ENCODE results near the gene CCDC43.
"Not testable (repeated sequence)": the region's sequence is repeated elsewhere in the genome, so short reads cannot be mapped to it uniquely, and the experiment has no call there.

The CCDC43 gene

DNA sequence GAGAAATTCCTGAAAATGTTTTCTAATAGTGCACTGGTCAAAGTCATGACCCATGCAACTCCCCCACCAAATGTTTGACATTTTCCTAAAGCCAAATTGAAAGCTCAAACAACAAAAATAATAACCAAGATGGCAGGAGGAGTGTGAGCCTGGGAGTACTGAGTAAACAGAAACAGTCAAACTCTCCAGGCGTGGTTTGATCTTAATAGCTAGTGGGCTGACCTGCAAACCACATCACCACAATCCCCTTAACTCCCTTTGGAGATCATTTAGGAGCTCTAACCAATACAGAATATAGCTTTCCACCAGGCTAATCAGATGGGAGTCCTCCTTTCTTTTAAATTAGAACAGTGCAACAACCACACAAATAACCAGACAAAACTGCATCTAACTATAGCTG lies 52.5 kb downstream of the CCDC43 start:
- H3K9ac ChIP-seq (ENCODE audit: low read depth, low read length), result no peak overlapping the region

DNA sequence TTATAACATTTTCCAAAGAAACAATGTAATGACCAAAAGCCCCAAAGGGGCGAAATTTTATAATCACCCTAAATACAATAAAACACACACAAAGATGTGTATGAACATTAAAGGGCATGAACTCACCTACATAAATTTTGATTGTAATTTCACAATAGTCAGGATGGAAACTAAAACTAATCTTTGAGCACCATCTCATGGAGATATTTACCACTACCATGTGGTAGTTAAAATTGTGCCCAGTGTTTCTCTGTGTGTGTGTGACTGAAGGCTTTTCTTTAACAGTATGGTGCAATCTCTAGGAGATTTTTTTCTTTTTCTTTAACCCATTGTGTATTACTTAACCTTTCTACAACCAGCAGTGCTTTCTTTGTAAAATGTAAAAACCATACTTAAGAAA lies 53.0 kb downstream of the CCDC43 start:
- H3K36me3 ChIP-seq (ENCODE audit: control insufficient read depth, insufficient read depth, low read length), result no peaks in the 10 kb centered on the region
- H3K4me3 ChIP-seq (ENCODE audit: low read depth, low read length), result no peak overlapping the region

More for the DNA sequence above, 52.5 kb downstream of the CCDC43 start:
- Histone ChIP-seq H3K9me3 (ENCODE audit: control insufficient read depth, insufficient read depth, low read length) (no peaks in the 10 kb centered on the region), H3K27me3 (ENCODE audit: control insufficient read depth, insufficient read depth, low read length) (no peaks in the 10 kb centered on the region), H3K4me1 (ENCODE audit: control insufficient read depth, insufficient read depth, low read length) (no peaks in the 10 kb centered on the region), H3K36me3 (ENCODE audit: control insufficient read depth, insufficient read depth, low read length) (no peaks in the 10 kb centered on the region), H3K4me3 (ENCODE audit: low read depth, low read length) (no peak overlapping the region)

DNA sequence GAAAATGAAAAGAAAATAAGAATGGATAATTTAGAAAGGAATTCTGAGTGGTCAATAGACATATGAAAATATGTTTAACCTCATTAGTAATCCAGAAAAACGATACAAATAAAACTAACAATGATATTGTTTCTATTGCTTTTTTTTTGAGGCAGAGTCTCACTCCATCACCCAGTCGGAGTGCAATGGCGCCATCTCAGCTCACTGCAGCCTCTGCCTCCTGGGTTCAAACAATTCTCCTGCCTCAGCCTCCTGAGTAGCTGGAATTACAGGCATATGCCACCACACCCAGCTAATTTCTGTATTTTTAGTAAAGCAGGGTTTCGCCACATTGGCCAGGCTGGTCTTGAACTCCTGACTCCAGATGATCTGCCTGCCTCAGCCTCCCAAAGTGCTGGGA lies 55.2 kb downstream of the CCDC43 start:
- H3K4me1 ChIP-seq (ENCODE audit: control insufficient read depth, insufficient read depth, low read length); H3K36me3 ChIP-seq (ENCODE audit: control insufficient read depth, insufficient read depth, low read length); H3K9ac ChIP-seq (ENCODE audit: low read depth, low read length); H3K4me3 ChIP-seq (ENCODE audit: low read depth, low read length); H3K9me3 ChIP-seq (ENCODE audit: control insufficient read depth, insufficient read depth, low read length); H3K27me3 ChIP-seq (ENCODE audit: control insufficient read depth, insufficient read depth, low read length): not testable (repeated sequence)

More for the DNA sequence above, 53.0 kb downstream of the CCDC43 start:
- no peak overlapping the region for H3K9ac ChIP-seq (ENCODE audit: low read depth, low read length)
- H3K9me3 ChIP-seq (ENCODE audit: control insufficient read depth, insufficient read depth, low read length), result no peaks in the 10 kb centered on the region
- H3K4me1 ChIP-seq (ENCODE audit: control insufficient read depth, insufficient read depth, low read length), result no peaks in the 10 kb centered on the region
- no peaks in the 10 kb centered on the region for H3K27me3 ChIP-seq (ENCODE audit: control insufficient read depth, insufficient read depth, low read length)

DNA sequence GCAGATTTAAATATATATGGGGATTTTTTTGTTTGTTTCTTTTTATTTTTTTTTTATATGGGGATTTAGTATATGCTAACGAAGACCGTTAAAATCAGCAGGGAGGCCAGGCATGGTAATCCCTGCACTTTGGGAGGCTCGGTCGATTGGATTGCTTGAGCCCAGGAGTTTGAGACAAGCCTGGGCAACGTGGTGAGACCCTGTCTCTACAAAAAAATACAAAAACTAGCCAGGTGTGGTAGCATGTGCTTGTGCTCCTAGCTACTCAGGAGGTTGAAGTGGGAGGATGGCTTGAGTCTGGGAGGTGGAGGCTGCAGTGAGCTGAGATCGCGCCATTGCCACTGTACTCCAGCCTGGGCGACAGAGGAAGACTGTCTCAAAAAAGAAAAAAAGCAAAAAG lies 55.6 kb downstream of the CCDC43 start:
- Histone ChIP-seq H3K27me3 (ENCODE audit: control insufficient read depth, insufficient read depth, low read length) (no peaks in the 10 kb centered on the region), H3K36me3 (ENCODE audit: control insufficient read depth, insufficient read depth, low read length) (no peaks in the 10 kb centered on the region), H3K9ac (ENCODE audit: low read depth, low read length) (no peak overlapping the region), H3K4me3 (ENCODE audit: low read depth, low read length) (no peak overlapping the region), H3K9me3 (ENCODE audit: control insufficient read depth, insufficient read depth, low read length) (no peaks in the 10 kb centered on the region), H3K4me1 (ENCODE audit: control insufficient read depth, insufficient read depth, low read length) (no peaks in the 10 kb centered on the region)

DNA sequence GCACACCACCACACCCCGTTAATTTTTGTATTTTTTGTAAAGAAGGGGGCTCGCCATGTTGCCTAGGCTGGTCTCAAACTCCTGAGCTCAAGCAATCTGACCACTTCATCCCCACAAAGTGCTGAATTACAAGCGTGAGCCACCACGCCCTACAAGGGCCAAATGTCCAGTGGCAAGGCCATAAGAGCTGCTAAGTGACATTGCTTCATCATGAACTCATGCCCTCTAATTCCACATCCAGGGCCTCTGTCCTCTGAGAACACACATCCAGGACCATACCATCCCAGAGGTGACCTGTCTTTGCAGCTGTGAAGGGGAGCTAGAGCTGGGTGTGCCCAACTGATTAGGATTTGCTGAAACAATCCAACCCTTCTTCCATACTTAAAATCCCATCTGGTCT lies 58.9 kb downstream of the CCDC43 start:
- Histone ChIP-seq H3K9me3 (ENCODE audit: control insufficient read depth, insufficient read depth, low read length) (no peaks in the 10 kb centered on the region), H3K9ac (ENCODE audit: low read depth, low read length) (no peak overlapping the region), H3K4me1 (ENCODE audit: control insufficient read depth, insufficient read depth, low read length) (peaks cover 2% of the 10 kb centered on the region), H3K36me3 (ENCODE audit: control insufficient read depth, insufficient read depth, low read length) (no peaks in the 10 kb centered on the region), H3K27me3 (ENCODE audit: control insufficient read depth, insufficient read depth, low read length) (no peaks in the 10 kb centered on the region), H3K4me3 (ENCODE audit: low read depth, low read length) (no peak overlapping the region)

DNA sequence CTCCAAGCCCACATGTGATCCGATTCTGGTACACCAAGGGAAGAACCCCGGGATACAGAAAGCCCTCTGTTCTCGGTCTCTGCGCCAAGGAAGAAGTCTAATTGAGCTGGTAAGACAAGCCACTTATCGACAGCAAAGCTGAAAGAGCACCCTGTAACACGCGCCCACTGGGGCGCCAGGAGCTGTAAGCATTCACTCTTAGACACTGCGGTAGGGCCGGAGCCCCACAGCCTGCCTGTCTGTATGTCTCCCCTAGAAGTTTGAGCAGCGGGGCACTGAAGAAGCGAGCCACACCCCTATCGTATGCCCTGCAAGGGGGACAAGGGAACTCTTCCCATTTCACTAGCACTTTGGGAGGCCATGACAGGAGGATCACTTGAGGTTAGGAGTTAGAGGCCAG lies 60.3 kb downstream of the CCDC43 start:
- Histone ChIP-seq H3K9ac (ENCODE audit: low read depth, low read length) (no peak overlapping the region), H3K36me3 (ENCODE audit: control insufficient read depth, insufficient read depth, low read length) (no peaks in the 10 kb centered on the region), H3K4me3 (ENCODE audit: low read depth, low read length) (peak overlapping the region; percentile 59), H3K9me3 (ENCODE audit: control insufficient read depth, insufficient read depth, low read length) (no peaks in the 10 kb centered on the region), H3K4me1 (ENCODE audit: control insufficient read depth, insufficient read depth, low read length) (peaks cover 2% of the 10 kb centered on the region), H3K27me3 (ENCODE audit: control insufficient read depth, insufficient read depth, low read length) (no peaks in the 10 kb centered on the region)

DNA sequence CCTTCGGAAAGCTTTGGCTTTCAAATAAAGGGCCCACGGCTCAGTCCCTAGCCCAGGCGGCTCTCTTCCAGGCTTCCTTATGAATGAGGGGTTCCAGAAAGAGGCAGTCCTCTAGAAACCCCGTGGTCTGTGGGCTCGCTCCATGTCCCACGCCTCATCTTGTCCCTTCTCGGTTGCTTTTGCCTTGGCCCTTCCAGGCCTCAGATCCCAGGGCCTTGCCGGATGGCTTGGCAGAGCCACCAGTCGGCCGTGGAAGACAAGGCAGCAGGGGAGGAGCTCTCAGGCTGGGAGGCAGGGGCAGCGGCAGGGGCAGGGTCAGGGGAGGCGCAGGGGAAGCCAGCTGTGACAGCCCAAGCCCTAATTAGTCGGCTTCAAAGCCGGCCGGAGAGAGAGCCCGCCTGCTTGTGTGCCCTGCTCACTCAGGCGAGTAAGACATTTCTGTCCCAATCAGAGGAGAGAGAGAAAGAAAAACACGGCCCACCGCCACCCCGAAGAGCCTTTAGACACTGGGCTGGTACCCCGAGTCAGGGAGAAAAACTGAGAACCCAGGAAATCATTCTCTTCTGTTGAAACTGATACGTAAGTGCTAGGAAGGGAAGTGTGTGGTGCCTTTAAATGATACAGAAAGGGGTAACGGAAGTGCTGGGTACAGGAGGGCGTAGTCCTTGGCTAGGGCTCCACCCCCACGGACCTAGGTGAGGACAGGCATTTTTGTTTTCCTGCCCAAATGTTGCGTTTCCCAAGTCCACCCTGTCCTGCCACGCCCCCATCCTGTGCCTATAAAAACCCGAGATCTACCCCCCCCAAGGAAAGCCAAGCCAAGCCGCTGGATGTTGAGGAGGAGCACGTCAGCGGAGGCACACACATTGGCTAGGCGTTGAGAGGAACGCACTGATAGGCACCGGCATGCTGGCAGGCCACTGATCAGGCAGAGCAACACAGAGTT lies 61.1 kb downstream of the CCDC43 start:
- no peaks in the 10 kb centered on the region for H3K36me3 ChIP-seq (ENCODE audit: control insufficient read depth, insufficient read depth, low read length)
- H3K9ac ChIP-seq (ENCODE audit: low read depth, low read length), result peak overlapping the region; percentile 12
- H3K27me3 ChIP-seq (ENCODE audit: control insufficient read depth, insufficient read depth, low read length), result no peaks in the 10 kb centered on the region
- H3K4me3 ChIP-seq (ENCODE audit: low read depth, low read length), result peak overlapping the region; percentile 59
- no peaks in the 10 kb centered on the region for H3K9me3 ChIP-seq (ENCODE audit: control insufficient read depth, insufficient read depth, low read length)
- peaks cover 2% of the 10 kb centered on the region for H3K4me1 ChIP-seq (ENCODE audit: control insufficient read depth, insufficient read depth, low read length)

DNA sequence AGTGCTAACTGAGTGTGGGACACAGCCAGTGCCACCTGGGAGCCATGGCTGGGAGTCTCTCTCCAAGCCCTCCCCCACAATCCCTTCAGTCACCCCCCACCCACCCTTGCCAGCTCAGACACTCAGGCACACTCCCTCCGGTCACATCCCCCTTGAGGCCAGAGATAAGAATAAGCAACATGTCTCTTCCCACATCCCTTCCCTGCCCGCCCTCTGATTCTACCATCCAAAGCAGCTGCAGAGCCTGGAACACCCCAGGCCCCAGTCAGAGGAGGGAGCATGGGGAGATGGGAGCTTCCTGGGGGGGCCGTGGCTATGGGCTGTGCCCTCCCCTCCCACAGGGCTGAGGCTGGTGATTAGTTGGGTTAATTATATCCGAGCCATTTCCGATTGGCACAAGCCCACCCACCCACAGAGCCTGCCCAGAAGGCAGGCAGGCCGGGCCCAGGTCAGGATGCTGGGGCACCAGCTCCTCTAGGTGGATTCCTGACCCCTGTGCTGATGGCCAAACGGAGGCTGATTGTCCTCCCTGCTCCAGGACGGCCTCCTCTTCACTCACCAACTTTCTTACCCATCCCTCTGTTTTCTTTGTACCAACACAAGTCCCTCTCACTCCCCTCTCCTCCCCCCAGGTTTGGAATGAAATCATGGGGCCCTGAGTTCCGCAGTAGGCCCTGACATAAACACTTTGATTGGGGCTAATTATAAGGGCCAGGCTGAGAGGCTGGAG lies 61.9 kb downstream of the CCDC43 start:
- Histone ChIP-seq H3K9me3 (ENCODE audit: control insufficient read depth, insufficient read depth, low read length) (no peaks in the 10 kb centered on the region), H3K4me1 (ENCODE audit: control insufficient read depth, insufficient read depth, low read length) (peaks cover 2% of the 10 kb centered on the region), H3K4me3 (ENCODE audit: low read depth, low read length) (peak overlapping the region; percentile 59), H3K9ac (ENCODE audit: low read depth, low read length) (peak overlapping the region; percentile 12), H3K36me3 (ENCODE audit: control insufficient read depth, insufficient read depth, low read length) (no peaks in the 10 kb centered on the region), H3K27me3 (ENCODE audit: control insufficient read depth, insufficient read depth, low read length) (no peaks in the 10 kb centered on the region)
